ENCODE data around the gene HDAC9.

GRCh38 chr7:18548534-18548933 is 53.0 kb downstream of the HDAC9 start:
- no peak for TF ChIP-seq PPARG (CRISPR knock-in tag; conservative IDR thresholded peaks at IDR 0.05)
- TF ChIP-seq CTCF (CRISPR knock-in tag; IDR thresholded peaks at IDR 0.05), result no peak
- no peak for TF ChIP-seq DR1 (CRISPR knock-in tag; IDR thresholded peaks at IDR 0.05)
- TF ChIP-seq PRDM15 (CRISPR knock-in tag; IDR thresholded peaks at IDR 0.05), result no peak
- no peak for TF ChIP-seq GATAD2A (CRISPR knock-in tag; IDR thresholded peaks at IDR 0.05)
